HCT116 (cell line): ENCODE measurements around the gene LRIG1. TPM values are rescaled to one million over a fixed set of nuclear protein-coding genes. Genes with fewer than 3 reads are reported as not detected.

ENCODE experiments used
- ATAC-seq: fragments of 200-7000 bp; cut with Tn5 transposase; 2 replicates; pipeline ENCODE4 v1.9.1; 2020; ENCODE audit warnings: mild to moderate bottlenecking, moderate library complexity
- BruUV-seq: library from RNA; stranded (reverse); fragments of 400-500 nt; replicated peaks from 2 replicates; lab custom pipeline; 2021; lab: Mats Ljungman, UMichigan
- CTCF ChIA-PET: fragments of 300-600 bp; sonication (Branson Sonifier 250); formaldehyde crosslinking; loops from one replicate; lab custom pipeline; 2021; ENCODE audit warnings: antibody characterized with exemption; lab: Charles Lee
- POLR2A ChIA-PET: fragments of 300-600, 350-600 bp; sonication (Branson Sonifier 250); formaldehyde crosslinking; loops from one replicate; lab custom pipeline; 2021; ENCODE audit warnings: antibody characterized with exemption; lab: Charles Lee
- RAD21 ChIA-PET, 2 experiments: fragments of 300-600 bp; sonication (Branson Sonifier 250); formaldehyde crosslinking; loops; one replicate each; lab custom pipeline; 2023; ENCODE audit warnings: low total read pairs in 2 of 2; ENCODE audit not compliant: uncharacterized antibody in 2 of 2, unreplicated experiment in 2 of 2, low non-redundant PET in 1 of 2; lab: Charles Lee
- DNase-seq: peaks from one replicate; pipeline ENCODE4 v3.0.0-alpha.2; 2010; ENCODE audit warnings: low read depth, low spot score
- H2AFZ ChIP-seq: fragments of 200-600 bp; shearing (Covaris generic), sonication (generic); 2 replicates; pipeline ENCODE4 v1.6.1; 2017; ENCODE audit warnings: low read depth, mixed run types, mixed read lengths, antibody characterized with exemption, low read length; ENCODE audit not compliant: poor library complexity, severe bottlenecking
- H3K27ac ChIP-seq: 2 replicates; pipeline ENCODE4 v1.5.1; 2012; ENCODE audit warnings: low read depth, low read length
- H3K27me3 ChIP-seq: fragments of 200-600 bp; sonication (generic); 2 replicates; pipeline ENCODE4 v1.6.1; 2016; ENCODE audit warnings: mixed run types, low read length, mixed read lengths; ENCODE audit not compliant: insufficient read depth
- H3K36me3 ChIP-seq, 2 experiments: fragments of 200-500 bp in 1 of 2; fragments of 200-600 bp in 1 of 2; sonication (Bioruptor generic) in 1 of 2; sonication (generic) in 1 of 2; 2 replicates each; pipeline versions ENCODE4 v1.5.1 to v1.6.1; 2014 to 2016; ENCODE audit warnings: low read length in 2 of 2, inconsistent platforms in 1 of 2, mixed read lengths in 1 of 2, mixed run types in 1 of 2; ENCODE audit not compliant: insufficient read depth in 2 of 2, control insufficient read depth in 1 of 2
- H3K4me1 ChIP-seq, 2 experiments: fragments of 200-600 bp in 1 of 2; sonication (generic) in 1 of 2; 2 replicates each; pipeline versions ENCODE4 v1.5.1 to v1.6.1; 2012 to 2017; ENCODE audit warnings: low read length in 2 of 2, inconsistent platforms in 1 of 2, mild to moderate bottlenecking in 1 of 2, mixed read lengths in 1 of 2, mixed run types in 1 of 2, moderate library complexity in 1 of 2; ENCODE audit not compliant: insufficient read depth in 2 of 2, control insufficient read depth in 1 of 2
- H3K4me2 ChIP-seq: fragments of 200-600 bp; sonication (generic); 2 replicates; pipeline ENCODE4 v1.6.1; 2017; ENCODE audit warnings: mixed run types, low read length, mixed read lengths
- H3K4me3 ChIP-seq, 2 experiments: fragments of 200-600 bp in 1 of 2; sonication (generic) in 1 of 2; replicated peaks in 1 of 2; 2 replicates each; pipeline ENCODE4 v1.5.1; 2011 to 2016; ENCODE audit warnings: low read length in 2 of 2, control low read depth in 1 of 2, low read depth in 1 of 2, mild to moderate bottlenecking in 1 of 2, mixed read lengths in 1 of 2, mixed run types in 1 of 2
- H3K79me2 ChIP-seq: fragments of 200-600 bp; sonication (generic); 2 replicates; pipeline ENCODE4 v1.6.1; 2017; ENCODE audit warnings: mild to moderate bottlenecking, mixed run types, low read length, moderate library complexity, mixed read lengths; ENCODE audit not compliant: insufficient read depth
- H3K9ac ChIP-seq: fragments of 200-600 bp; sonication (generic); 2 replicates; pipeline ENCODE4 v1.6.1; 2016; ENCODE audit warnings: low read length, mixed read lengths
- H3K9me2 ChIP-seq: fragments of 200-600 bp; sonication (generic), shearing (Covaris generic); 2 replicates; pipeline ENCODE4 v1.6.1; 2017; ENCODE audit warnings: mixed run types, mild to moderate bottlenecking, moderate library complexity; ENCODE audit not compliant: insufficient read depth
- H3K9me3 ChIP-seq, 2 experiments: fragments of 200-500 bp in 1 of 2; fragments of 200-600 bp in 1 of 2; sonication (Bioruptor generic) in 1 of 2; sonication (generic) in 1 of 2; 2 replicates each; pipeline ENCODE4 v1.6.1; 2014 to 2017; ENCODE audit warnings: low read length in 2 of 2, mixed read lengths in 2 of 2, inconsistent platforms in 1 of 2, low read depth in 1 of 2, mild to moderate bottlenecking in 1 of 2, mixed run types in 1 of 2, moderate library complexity in 1 of 2; ENCODE audit not compliant: control insufficient read depth in 1 of 2, insufficient read depth in 1 of 2
- H4K20me1 ChIP-seq: fragments of 200-600 bp; sonication (generic), shearing (Covaris generic); 2 replicates; pipeline ENCODE4 v1.6.1; 2017; ENCODE audit warnings: mixed run types, mild to moderate bottlenecking, moderate library complexity; ENCODE audit not compliant: insufficient read depth
- CBX3 ChIP-seq: IDR thresholded peaks from 2 replicates; pipeline ENCODE4 v1.6.1; 2012; ENCODE audit warnings: low read depth
- EGR1 ChIP-seq: IDR thresholded peaks from 2 replicates; pipeline ENCODE4 v1.6.1; 2012; ENCODE audit warnings: low read depth
- EZH2 ChIP-seq: fragments of 200-600 bp; sonication (generic); IDR thresholded peaks from 2 replicates; pipeline ENCODE4 v1.6.1; 2017; ENCODE audit warnings: antibody characterized with exemption, mixed run types
- FOSL1 ChIP-seq: IDR thresholded peaks from 2 replicates; pipeline ENCODE4 v1.6.1; 2012; ENCODE audit warnings: low read depth
- JUND ChIP-seq: IDR thresholded peaks from 2 replicates; pipeline ENCODE4 v1.6.1; 2012
- RAD21 ChIP-seq: IDR thresholded peaks from 2 replicates; pipeline ENCODE4 v1.6.1; 2012; ENCODE audit warnings: low read depth, mild to moderate bottlenecking
- REST ChIP-seq: IDR thresholded peaks from 2 replicates; pipeline ENCODE4 v1.6.1; 2012; ENCODE audit warnings: low read depth
- SP1 ChIP-seq: IDR thresholded peaks from 2 replicates; pipeline ENCODE4 v1.6.1; 2012; ENCODE audit warnings: low read depth
- SRF ChIP-seq: IDR thresholded peaks from 2 replicates; pipeline ENCODE4 v1.6.1; 2012; ENCODE audit warnings: low read depth
- YY1 ChIP-seq: IDR thresholded peaks from 2 replicates; pipeline ENCODE4 v1.6.1; 2011; ENCODE audit warnings: low read length, low read depth, moderate library complexity, mild to moderate bottlenecking; ENCODE audit not compliant: insufficient replicate concordance; ENCODE audit errors: extremely low read depth
- ZBTB33 ChIP-seq: IDR thresholded peaks from 2 replicates; pipeline ENCODE4 v1.6.1; 2011; ENCODE audit warnings: mild to moderate bottlenecking, low read length, moderate library complexity; ENCODE audit not compliant: insufficient replicate concordance; ENCODE audit errors: extremely low read depth
- ZFX ChIP-seq: fragments of 450-650 bp; IDR thresholded peaks from 2 replicates; pipeline ENCODE4 v1.6.1; 2017
- intact Hi-C: fragments of 100-400 bp; cut with micrococcal nuclease; formaldehyde crosslinking; loops from 2 replicates; pipeline ENCODE4 v1.10.0; 2022
- total RNA-seq: library from RNA; stranded (reverse); gene quantifications from one replicate; pipeline ENCODE4 v1.2.1, GENCODE V29; 2021; ENCODE audit not compliant: unreplicated experiment

LRIG1 gene
- total RNA-seq, 1 experiment from 2014 or later, result 3.1 TPM

GRCh38 chr3:66393333-66394005, 107.4 kb downstream of the LRIG1 start (continued):
- TF ChIP-seq ZBTB33 (no peak), SRF (no peak)

GRCh38 chr3:66392966-66393332, 107.9 kb downstream of the LRIG1 start:
- no peak for TF ChIP-seq RAD21
- no peak for TF ChIP-seq YY1
- TF ChIP-seq REST, result no peak
- no peak for TF ChIP-seq JUND
- no peak for TF ChIP-seq FOSL1
- TF ChIP-seq EZH2, result no peak
- TF ChIP-seq EGR1, result no peak
- TF ChIP-seq ZFX, result no peak
- no peak for TF ChIP-seq SP1
- no peak for TF ChIP-seq CBX3
- TF ChIP-seq, all 23 proteins: peak for 0
- no TSS peak for BruUV-seq
- intact Hi-C loops, result no loop called here
- Histone ChIP-seq H3K27ac (no peak overlapping the region), H3K79me2 (no peaks in the 10 kb centered on the region), H3K9me3 (no peaks in the 10 kb centered on the region), H3K4me1 (no peaks in the 10 kb centered on the region), H3K4me2 (no peak overlapping the region), H3K4me3 (no peak overlapping the region), H3K36me3 (no peaks in the 10 kb centered on the region), H3K27me3 (no peaks in the 10 kb centered on the region), H2AFZ (no peak overlapping the region), H3K9me2 (no peaks in the 10 kb centered on the region), H4K20me1 (no peaks in the 10 kb centered on the region), H3K9ac (no peak overlapping the region)
- CTCF ChIA-PET, result interaction anchor here (1.2 kb wide), 1 partner anchor 15 kb away, joined by 3 read pairs; no protein-coding TSS in a partner anchor
- RAD21 ChIA-PET, result no interaction called here
- ATAC-seq (no peak), DNase-seq (no peak)
- POLR2A ChIA-PET, result no interaction called here
